Measurements from ENCODE around the gene VPS41.

GRCh38 chr7:38844952-38845563, 63.9 kb downstream of the VPS41 start:
- TF ChIP-seq CTCF (IDR thresholded peaks at IDR 0.05 in 8 of 11, conservative IDR thresholded peaks at IDR 0.05 in 3 of 11) (no peak), POLR2AphosphoS5 (IDR thresholded peaks at IDR 0.05) (no peak), POLR2A (IDR thresholded peaks at IDR 0.05) (no peak)
